ENCODE measurements around the gene ZDHHC7. TPM values are rescaled to one million over a fixed set of nuclear protein-coding genes. Genes with fewer than 3 reads are reported as not detected.

Gene ZDHHC7
- total and polyA plus RNA-seq, 9 of the 15 experiments (the other 6 are each of a cell fraction or from before 2014, with no cell fraction given), result 1.7 to 49.7 (median 37.4) TPM

DNA sequence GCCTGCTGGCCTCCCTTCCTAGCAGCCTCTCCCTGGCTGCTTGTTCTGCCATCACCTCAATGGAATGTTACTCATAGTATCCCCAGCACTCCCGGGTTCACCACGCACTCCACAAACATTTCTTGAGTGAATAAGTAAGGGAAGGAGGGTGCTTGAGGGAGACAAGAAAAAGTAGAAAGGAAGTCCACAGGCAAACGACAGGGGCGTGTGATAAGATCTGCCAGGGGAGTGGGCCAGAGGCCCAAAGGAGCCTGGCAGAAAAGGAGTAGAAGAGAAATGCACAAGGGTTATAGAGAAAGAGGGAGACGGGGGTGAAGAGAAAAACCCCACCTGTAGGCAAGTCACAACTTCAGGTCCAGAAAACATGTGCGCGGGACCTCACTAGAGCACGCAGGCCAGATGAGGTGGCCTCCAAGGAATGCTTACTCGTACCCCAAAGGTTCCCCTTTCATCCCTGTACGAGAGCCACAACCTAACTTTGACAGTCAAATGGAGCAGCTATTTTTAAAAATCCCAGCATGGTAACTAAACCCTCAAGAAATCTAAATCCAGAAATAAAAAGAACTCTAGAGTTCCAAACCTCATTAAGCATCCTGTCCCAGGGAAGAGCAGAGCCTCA lies 6.6 kb downstream of the ZDHHC7 start:
- no peak for FAIRE-seq
- TF ChIP-seq SPI1 (IDR thresholded peaks at IDR 0.05; ENCODE audit: borderline replicate concordance, low read depth, low read length), result peak; percentile 33; the same call in 1 of the 2 replicates
- no peak for TF ChIP-seq ZNF695 (CRISPR knock-in tag; IDR thresholded peaks at IDR 0.05)
- in situ Hi-C loops (cut with MboI), result no loop called here
- Histone ChIP-seq H3K9me1 (ENCODE audit: control insufficient read depth, insufficient read depth, low read length) (peaks cover 16% of the 10 kb centered on the region), H2AFZ (ENCODE audit: low read depth, low read length) (no peak overlapping the region), H3K4me1 (replicated peaks in 1 of 2; ENCODE audit: control insufficient read depth in 2 of 2, insufficient read depth in 2 of 2, low read length in 2 of 2) (peaks cover 40 to 51% of the 10 kb centered on the region in 2 experiments), H3K4me2 (ENCODE audit: insufficient read depth, low read length) (no peak overlapping the region; the same call in 1 of the 2 replicates), H3K9ac (ENCODE audit: insufficient read depth in 1 of 2, low read depth in 2 of 2, low read length in 2 of 2) (peak overlapping the region in 1 of 2 experiments; percentile 7; a peak in 1 of 4 replicates), H3K79me2 (ENCODE audit: control insufficient read depth, insufficient read depth, low read length) (peaks cover 94% of the 10 kb centered on the region), H3K27me3 (ENCODE audit: control insufficient read depth in 2 of 2, insufficient read depth in 2 of 2, low read length in 2 of 2) (no peaks in the 10 kb centered on the region), H3K36me3 (ENCODE audit: control insufficient read depth, insufficient read depth, low read length) (peaks cover 63% of the 10 kb centered on the region), H3K4me3 (no peak overlapping the region), H3K9me3 (replicated peaks; ENCODE audit: control insufficient read depth, insufficient read depth, low read depth, low read length) (no peaks in the 10 kb centered on the region), H3K27ac (ENCODE audit: extremely low read depth, low read depth, low read length) (no peak overlapping the region), H4K20me1 (replicated peaks; ENCODE audit: control insufficient read depth, insufficient read depth, low read length) (peaks cover 45% of the 10 kb centered on the region)
- BruUV-seq (replicated peaks), result no TSS peak
- intact Hi-C loops (cut with micrococcal nuclease), result no loop called here
- DNase-seq (ENCODE audit: extremely low read depth in 1 of 4, low spot score in 3 of 4), result peak in 2 of 4 experiments; percentile 56 to 64
- no peak for ATAC-seq
- CTCF ChIA-PET (ENCODE audit: low intra/inter-chr PET ratio), result no interaction called here
- POLR2A ChIA-PET, result interaction anchor here (1.2 to 2.8 kb wide), 3 partner anchors 9 to 28 kb away, joined by 4 to 15 read pairs (median 6); no protein-coding TSS in a partner anchor
- WGBS (ENCODE audit: insufficient coverage, low coverage, missing lambda C conversion rate), result 56% methylated on average over 9 of the region's 10 CpGs

- Histone ChIP-seq H3K27me3 (ENCODE audit: control insufficient read depth in 2 of 2, insufficient read depth in 2 of 2, low read length in 2 of 2) (no peaks in the 10 kb centered on the region), H3K9me3 (replicated peaks; ENCODE audit: control insufficient read depth, insufficient read depth, low read depth, low read length) (no peaks in the 10 kb centered on the region), H3K9me1 (ENCODE audit: control insufficient read depth, insufficient read depth, low read length) (peaks cover 16% of the 10 kb centered on the region), H3K4me3 (no peak overlapping the region), H3K27ac (ENCODE audit: extremely low read depth, low read depth, low read length) (0 out of 3 replicates have a peak overlapping the region, but pooled peaks have one; percentile 10), H3K4me2 (ENCODE audit: insufficient read depth, low read length) (peak overlapping the region; percentile 34; the same call in 1 of the 2 replicates), H3K9ac (ENCODE audit: insufficient read depth in 1 of 2, low read depth in 2 of 2, low read length in 2 of 2) (peak overlapping the region in 1 of 2 experiments; percentile 73; a peak in 1 of 4 replicates), H3K36me3 (ENCODE audit: control insufficient read depth, insufficient read depth, low read length) (peaks cover 63% of the 10 kb centered on the region), H3K79me2 (ENCODE audit: control insufficient read depth, insufficient read depth, low read length) (peaks cover 95% of the 10 kb centered on the region), H4K20me1 (replicated peaks; ENCODE audit: control insufficient read depth, insufficient read depth, low read length) (peaks cover 45% of the 10 kb centered on the region), H3K4me1 (replicated peaks in 1 of 2; ENCODE audit: control insufficient read depth in 2 of 2, insufficient read depth in 2 of 2, low read length in 2 of 2) (peaks cover 38 to 51% of the 10 kb centered on the region in 2 experiments), H2AFZ (ENCODE audit: low read depth, low read length) (no peak overlapping the region)
- in situ Hi-C loops (cut with MboI) (no loop called here), intact Hi-C loops (cut with micrococcal nuclease) (no loop called here)
- TF ChIP-seq CXXC5 (CRISPR knock-in tag; IDR thresholded peaks at IDR 0.05), result 0 out of 2 replicates have a peak, but pooled peaks have one; percentile 11
- TF ChIP-seq HDAC1 (IDR thresholded peaks at IDR 0.05), result peak in 1 of 2 experiments; percentile 54; a peak in 1 of 4 replicates
- no peak for TF ChIP-seq GATAD2B (IDR thresholded peaks at IDR 0.05; ENCODE audit: borderline replicate concordance)
- peak; percentile 74; the same call in 1 of the 2 replicates for TF ChIP-seq HDGF (IDR thresholded peaks at IDR 0.05)
- peak; percentile 76 to 83; a peak in 3 of 4 replicates for TF ChIP-seq KDM1A (IDR thresholded peaks at IDR 0.05)
- DNase-seq (ENCODE audit: extremely low read depth in 1 of 4, low spot score in 3 of 4), result peak in 2 of 4 experiments; percentile 28 to 31
- no TSS peak for BruUV-seq (replicated peaks)
- CTCF ChIA-PET (ENCODE audit: low intra/inter-chr PET ratio), result no interaction called here
- POLR2A ChIA-PET, result interaction anchor here (0.8 to 2.8 kb wide), 2 partner anchors 8 to 22 kb away, joined by 3 to 15 read pairs; no protein-coding TSS in a partner anchor
- no peak for FAIRE-seq
- ATAC-seq, result peak; percentile 10; the same call in 1 of the 3 replicates
- WGBS (ENCODE audit: insufficient coverage, low coverage, missing lambda C conversion rate), result 26% methylated on average over 16 of the region's 16 CpGs
Observed at GRCh38 chr16:85003725-85004586, 7.4 kb downstream of the ZDHHC7 start.

Data from K562 (cell line).